Cerebellar nuclear complex (tissue), 1 donor: ENCODE data around the gene LINC00305.

Source experiments
- DNase-seq, 2 experiments: peaks; one replicate each; lab custom pipeline; 2025; lab: John Stamatoyannopoulos, UW

LINC00305 gene

GRCh38 chr18:64115881-64116280 is 33.0 kb downstream of the LINC00305 start:
- DNase-seq: no peak

GRCh38 chr18:64111950-64112349 is 36.9 kb downstream of the LINC00305 start:
- DNase-seq: no peak

GRCh38 chr18:64110692-64111480 is 38.0 kb downstream of the LINC00305 start:
- no peak for DNase-seq

- DNase-seq: no peak
Measured at GRCh38 chr18:64103986-64104385, 44.9 kb downstream of the LINC00305 start.

GRCh38 chr18:64100116-64100922 is 48.6 kb downstream of the LINC00305 start:
- no peak for DNase-seq

- DNase-seq: no peak
Measured at GRCh38 chr18:64099244-64099643, 49.6 kb downstream of the LINC00305 start.

- DNase-seq: no peak
Measured at GRCh38 chr18:64097497-64097896, 51.4 kb downstream of the LINC00305 start.

- no peak for DNase-seq
Measured at GRCh38 chr18:64095056-64095455, 53.8 kb downstream of the LINC00305 start.

GRCh38 chr18:64094210-64094609 is 54.7 kb downstream of the LINC00305 start:
- DNase-seq: no peak

- no peak for DNase-seq
Measured at GRCh38 chr18:64091526-64091925, 57.4 kb downstream of the LINC00305 start.

- no peak for DNase-seq
Measured at GRCh38 chr18:64090876-64091275, 58.0 kb downstream of the LINC00305 start.

GRCh38 chr18:64083916-64084315 is 65.0 kb downstream of the LINC00305 start:
- DNase-seq: no peak

GRCh38 chr18:64082513-64082912 is 66.4 kb downstream of the LINC00305 start:
- DNase-seq: no peak

- no peak for DNase-seq
Measured at GRCh38 chr18:64082054-64082453, 66.8 kb downstream of the LINC00305 start.

- no peak for DNase-seq
Measured at GRCh38 chr18:64073971-64074370, 74.9 kb downstream of the LINC00305 start.

- DNase-seq: no peak
Measured at GRCh38 chr18:64055019-64055418, 93.9 kb downstream of the LINC00305 start.

- no peak for DNase-seq
Measured at GRCh38 chr18:64053246-64053645, 95.6 kb downstream of the LINC00305 start.

- DNase-seq: no peak
Measured at GRCh38 chr18:64052772-64053171, 96.1 kb downstream of the LINC00305 start.

GRCh38 chr18:64044616-64045015 is 104.3 kb downstream of the LINC00305 start:
- no peak for DNase-seq

GRCh38 chr18:64042728-64043358 is 106.0 kb downstream of the LINC00305 start:
- no peak for DNase-seq

- DNase-seq: no peak
Measured at GRCh38 chr18:64037812-64038414, 111.0 kb downstream of the LINC00305 start.

- DNase-seq: no peak
Measured at GRCh38 chr18:64032312-64032711, 116.6 kb downstream of the LINC00305 start.
